OCI-LY1 (cell line): Measurements from ENCODE around the gene CASS4.

Experiments
- H2AFZ ChIP-seq: fragments of 200-600 bp; sonication (generic), shearing (Covaris generic); 2 replicates; pipeline ENCODE4 v1.6.0; 2014; ENCODE audit warnings: antibody characterized with exemption, mild to moderate bottlenecking, low read length
- H3F3A ChIP-seq: fragments of 200-600 bp; sonication (generic), shearing (Covaris generic); 2 replicates; pipeline ENCODE4 v1.6.0; 2014; ENCODE audit warnings: mild to moderate bottlenecking, antibody characterized with exemption, low read length, moderate library complexity; ENCODE audit not compliant: insufficient read depth
- H3K27ac ChIP-seq: fragments of 200-600 bp; sonication (generic); 2 replicates; pipeline ENCODE4 v1.5.1; 2014; ENCODE audit warnings: low read length, mixed run types, mild to moderate bottlenecking, low read depth; ENCODE audit not compliant: poor library complexity, severe bottlenecking
- H3K27me3 ChIP-seq: fragments of 200-600 bp; sonication (generic); 2 replicates; pipeline ENCODE4 v1.6.0; 2014; ENCODE audit warnings: antibody characterized with exemption, mild to moderate bottlenecking, low read length, moderate library complexity; ENCODE audit not compliant: insufficient read depth
- H3K36me3 ChIP-seq: fragments of 200-600 bp; sonication (generic); 2 replicates; pipeline ENCODE4 v1.6.1; 2014; ENCODE audit warnings: mild to moderate bottlenecking, antibody characterized with exemption, low read length, moderate library complexity, mixed read lengths; ENCODE audit not compliant: insufficient read depth
- H3K4me1 ChIP-seq: fragments of 200-600 bp; sonication (generic); 2 replicates; pipeline ENCODE4 v1.5.1; 2014; ENCODE audit warnings: mild to moderate bottlenecking, low read length, moderate library complexity; ENCODE audit not compliant: insufficient read depth, severe bottlenecking
- H3K4me2 ChIP-seq: fragments of 200-600 bp; sonication (generic), shearing (Covaris generic); 2 replicates; pipeline ENCODE4 v1.6.1; 2014; ENCODE audit warnings: low read length
- H3K4me3 ChIP-seq: fragments of 200-600 bp; sonication (generic); 2 replicates; pipeline ENCODE4 v1.5.1; 2014; ENCODE audit warnings: low read length, low read depth, mild to moderate bottlenecking, mixed read lengths; ENCODE audit not compliant: poor library complexity, severe bottlenecking
- H3K79me2 ChIP-seq: fragments of 200-600 bp; shearing (Covaris generic); 2 replicates; pipeline ENCODE4 v1.6.1; 2016; ENCODE audit warnings: mixed run types, low read length, mixed read lengths; ENCODE audit not compliant: insufficient read depth
- H3K9ac ChIP-seq: fragments of 200-600 bp; sonication (generic), shearing (Covaris generic); 2 replicates; pipeline ENCODE4 v1.6.1; 2014; ENCODE audit warnings: mild to moderate bottlenecking, low read length, mixed read lengths
- H3K9me2 ChIP-seq: fragments of 200-600 bp; sonication (generic), shearing (Covaris generic); 2 replicates; pipeline ENCODE4 v1.6.1; 2014; ENCODE audit warnings: low read depth, mild to moderate bottlenecking, low read length, mixed read lengths
- H3K9me3 ChIP-seq: fragments of 200-600 bp; shearing (Covaris generic); 2 replicates; pipeline ENCODE4 v1.6.1; 2014; ENCODE audit warnings: low read length, mixed read lengths
- H4K20me1 ChIP-seq: fragments of 200-600 bp; sonication (generic), shearing (Covaris generic); 2 replicates; pipeline ENCODE4 v1.6.0; 2016; ENCODE audit warnings: mild to moderate bottlenecking, low read length; ENCODE audit not compliant: insufficient read depth
- EZH2 ChIP-seq: fragments of 200-600 bp; sonication (generic), shearing (Covaris generic); IDR thresholded peaks from 2 replicates; pipeline ENCODE4 v1.8.0; 2017; ENCODE audit warnings: borderline replicate concordance, mixed run types, mild to moderate bottlenecking, antibody characterized with exemption, low read length, moderate library complexity, mixed read lengths
- TF ChIP-seq, protein P1 (sequence below): fragments of 200-600 bp; sonication (generic), shearing (Covaris generic); IDR thresholded peaks from 2 replicates; pipeline ENCODE4 v1.5.1; 2017; ENCODE audit warnings: mild to moderate bottlenecking, antibody characterized with exemption, low read length, moderate library complexity, mixed read lengths

The CASS4 gene

GRCh38 chr20:56368351-56369134 lies 43.5 kb upstream of the CASS4 start:
- TF ChIP-seq EZH2 = no peak
- TF ChIP-seq, protein P1, sequence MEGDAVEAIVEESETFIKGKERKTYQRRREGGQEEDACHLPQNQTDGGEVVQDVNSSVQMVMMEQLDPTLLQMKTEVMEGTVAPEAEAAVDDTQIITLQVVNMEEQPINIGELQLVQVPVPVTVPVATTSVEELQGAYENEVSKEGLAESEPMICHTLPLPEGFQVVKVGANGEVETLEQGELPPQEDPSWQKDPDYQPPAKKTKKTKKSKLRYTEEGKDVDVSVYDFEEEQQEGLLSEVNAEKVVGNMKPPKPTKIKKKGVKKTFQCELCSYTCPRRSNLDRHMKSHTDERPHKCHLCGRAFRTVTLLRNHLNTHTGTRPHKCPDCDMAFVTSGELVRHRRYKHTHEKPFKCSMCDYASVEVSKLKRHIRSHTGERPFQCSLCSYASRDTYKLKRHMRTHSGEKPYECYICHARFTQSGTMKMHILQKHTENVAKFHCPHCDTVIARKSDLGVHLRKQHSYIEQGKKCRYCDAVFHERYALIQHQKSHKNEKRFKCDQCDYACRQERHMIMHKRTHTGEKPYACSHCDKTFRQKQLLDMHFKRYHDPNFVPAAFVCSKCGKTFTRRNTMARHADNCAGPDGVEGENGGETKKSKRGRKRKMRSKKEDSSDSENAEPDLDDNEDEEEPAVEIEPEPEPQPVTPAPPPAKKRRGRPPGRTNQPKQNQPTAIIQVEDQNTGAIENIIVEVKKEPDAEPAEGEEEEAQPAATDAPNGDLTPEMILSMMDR = no peak
- Histone ChIP-seq H3K27ac (no peak overlapping the region), H3F3A (no peaks in the 10 kb centered on the region), H3K4me3 (no peak overlapping the region), H3K79me2 (no peaks in the 10 kb centered on the region), H4K20me1 (no peaks in the 10 kb centered on the region; the same call in 1 of the 2 replicates), H3K27me3 (no peaks in the 10 kb centered on the region), H2AFZ (no peak overlapping the region), H3K9me2 (no peaks in the 10 kb centered on the region), H3K9me3 (no peaks in the 10 kb centered on the region), H3K4me2 (no peak overlapping the region), H3K4me1 (no peaks in the 10 kb centered on the region), H3K36me3 (peaks cover 47% of the 10 kb centered on the region), H3K9ac (no peak overlapping the region)

DNA sequence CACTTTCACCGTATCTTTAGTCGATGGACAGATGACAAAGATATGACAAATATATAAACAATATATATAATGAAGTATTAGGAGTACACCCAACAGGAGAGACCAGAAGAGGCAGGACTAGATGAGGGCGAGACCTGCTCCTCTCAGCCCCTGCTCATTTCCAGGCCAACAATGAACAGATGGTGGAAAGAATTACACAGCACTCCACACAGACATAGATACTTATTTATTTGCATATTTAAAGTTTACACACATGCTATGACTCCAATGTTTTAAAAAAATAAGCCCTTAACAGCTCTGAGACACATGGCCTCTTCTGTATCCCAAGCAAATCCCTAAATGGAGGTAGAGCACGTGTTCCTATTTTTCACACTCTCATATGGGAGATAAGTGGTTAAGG lies 42.9 kb upstream of the CASS4 start:
- no peaks in the 10 kb centered on the region for H3K4me1 ChIP-seq
- no peak overlapping the region for H3K27ac ChIP-seq
- no peak overlapping the region for H3K4me2 ChIP-seq
- TF ChIP-seq, protein P1 = no peak
- TF ChIP-seq EZH2 = no peak
- H3K36me3 ChIP-seq = peaks cover 53% of the 10 kb centered on the region
- no peaks in the 10 kb centered on the region for H3F3A ChIP-seq
- no peak overlapping the region for H3K9ac ChIP-seq
- no peaks in the 10 kb centered on the region for H3K9me3 ChIP-seq
- no peak overlapping the region for H3K4me3 ChIP-seq
- no peaks in the 10 kb centered on the region for H3K9me2 ChIP-seq
- H4K20me1 ChIP-seq = no peaks in the 10 kb centered on the region; the same call in 1 of the 2 replicates
- H2AFZ ChIP-seq = no peak overlapping the region
- H3K79me2 ChIP-seq = no peaks in the 10 kb centered on the region
- H3K27me3 ChIP-seq = no peaks in the 10 kb centered on the region

DNA sequence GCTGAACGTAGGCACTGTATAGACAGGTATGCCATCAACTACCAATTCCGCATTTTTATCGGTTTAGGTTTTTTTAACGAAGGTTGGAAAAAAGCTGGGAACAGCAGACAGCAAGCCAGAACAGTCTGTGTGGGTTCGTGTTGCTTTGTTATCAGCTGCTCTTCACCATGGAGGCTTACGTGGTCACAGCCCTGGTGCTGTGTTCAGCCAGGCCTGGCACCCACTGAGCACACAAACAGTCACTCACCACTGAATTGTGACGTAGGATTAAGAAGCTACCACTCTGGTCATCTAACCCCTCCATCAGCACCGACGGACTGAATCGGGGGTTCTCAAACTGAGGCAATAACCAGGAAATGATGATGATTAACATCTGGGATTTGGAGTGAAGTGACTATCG lies 40.1 kb upstream of the CASS4 start:
- Histone ChIP-seq H3K9ac (no peak overlapping the region), H4K20me1 (no peaks in the 10 kb centered on the region; the same call in 1 of the 2 replicates), H3K4me3 (no peak overlapping the region), H3K4me1 (no peaks in the 10 kb centered on the region), H3K9me3 (no peaks in the 10 kb centered on the region), H3K9me2 (no peaks in the 10 kb centered on the region), H3K36me3 (peaks cover 81% of the 10 kb centered on the region), H2AFZ (no peak overlapping the region), H3K79me2 (no peaks in the 10 kb centered on the region), H3F3A (no peaks in the 10 kb centered on the region), H3K27me3 (no peaks in the 10 kb centered on the region), H3K27ac (no peak overlapping the region), H3K4me2 (no peak overlapping the region)
- TF ChIP-seq EZH2 = no peak
- TF ChIP-seq, protein P1 = no peak
